Measurements from ENCODE around the gene SQOR. TPM values are rescaled to one million over a fixed set of nuclear protein-coding genes. Genes with fewer than 3 reads are reported as not detected.

SQOR gene
- total and polyA plus RNA-seq, 2 of the 4 experiments (the other 2 are of a cell fraction): 22.1 to 40.3 TPM

DNA sequence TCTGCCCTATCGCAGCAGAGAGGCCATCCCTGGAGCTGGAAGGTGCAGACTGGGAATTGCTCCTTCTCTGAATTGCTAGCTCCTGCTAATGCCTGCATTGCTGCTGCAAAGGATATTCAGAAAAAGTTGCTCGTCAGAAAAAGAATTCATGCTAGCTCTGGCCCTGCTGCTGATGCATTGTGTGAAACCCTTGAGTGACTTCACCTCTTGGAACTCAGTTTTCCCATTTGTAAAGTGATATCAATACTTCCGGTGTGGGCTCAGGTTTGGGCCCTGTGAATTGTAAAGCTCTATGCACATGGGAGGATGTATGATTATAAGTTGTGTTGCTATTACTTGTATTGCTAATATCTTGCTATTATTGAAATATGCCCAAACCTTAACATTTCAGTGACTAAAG lies 11.4 kb downstream of the SQOR start:
- TF ChIP-seq NFE2L2 (IDR thresholded peaks at IDR 0.05; ENCODE audit: low read depth, low read length): no peak
- TF ChIP-seq CEBPB (IDR thresholded peaks at IDR 0.05; ENCODE audit: low read depth, low read length): no peak
- TF ChIP-seq MAZ (IDR thresholded peaks at IDR 0.05; ENCODE audit: borderline replicate concordance, low read depth, low read length): no peak
- TF ChIP-seq MAFK (IDR thresholded peaks at IDR 0.05; ENCODE audit: low read depth, low read length): no peak
- TF ChIP-seq RFX5 (IDR thresholded peaks at IDR 0.05; ENCODE audit: low read depth, low read length): no peak
- TF ChIP-seq, protein P1, sequence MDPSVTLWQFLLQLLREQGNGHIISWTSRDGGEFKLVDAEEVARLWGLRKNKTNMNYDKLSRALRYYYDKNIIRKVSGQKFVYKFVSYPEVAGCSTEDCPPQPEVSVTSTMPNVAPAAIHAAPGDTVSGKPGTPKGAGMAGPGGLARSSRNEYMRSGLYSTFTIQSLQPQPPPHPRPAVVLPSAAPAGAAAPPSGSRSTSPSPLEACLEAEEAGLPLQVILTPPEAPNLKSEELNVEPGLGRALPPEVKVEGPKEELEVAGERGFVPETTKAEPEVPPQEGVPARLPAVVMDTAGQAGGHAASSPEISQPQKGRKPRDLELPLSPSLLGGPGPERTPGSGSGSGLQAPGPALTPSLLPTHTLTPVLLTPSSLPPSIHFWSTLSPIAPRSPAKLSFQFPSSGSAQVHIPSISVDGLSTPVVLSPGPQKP (IDR thresholded peaks at IDR 0.05; ENCODE audit: borderline replicate concordance, low read depth, low read length): no peak
- no peak for TF ChIP-seq MXI1 (IDR thresholded peaks at IDR 0.05; ENCODE audit: borderline replicate concordance, low read depth, low read length)
- no peak for TF ChIP-seq BHLHE40 (IDR thresholded peaks at IDR 0.05; ENCODE audit: low read depth, low read length)
- TF ChIP-seq POLR2A (IDR thresholded peaks at IDR 0.05; ENCODE audit: low read depth, low read length): no peak
- no peak for TF ChIP-seq FOS (IDR thresholded peaks at IDR 0.05; ENCODE audit: low read depth, low read length)
- no peak for TF ChIP-seq RAD21 (IDR thresholded peaks at IDR 0.05; ENCODE audit: low read length)
- TF ChIP-seq RCOR1 (IDR thresholded peaks at IDR 0.05; ENCODE audit: insufficient replicate concordance, low read length): no peak
- TF ChIP-seq, protein P2, sequence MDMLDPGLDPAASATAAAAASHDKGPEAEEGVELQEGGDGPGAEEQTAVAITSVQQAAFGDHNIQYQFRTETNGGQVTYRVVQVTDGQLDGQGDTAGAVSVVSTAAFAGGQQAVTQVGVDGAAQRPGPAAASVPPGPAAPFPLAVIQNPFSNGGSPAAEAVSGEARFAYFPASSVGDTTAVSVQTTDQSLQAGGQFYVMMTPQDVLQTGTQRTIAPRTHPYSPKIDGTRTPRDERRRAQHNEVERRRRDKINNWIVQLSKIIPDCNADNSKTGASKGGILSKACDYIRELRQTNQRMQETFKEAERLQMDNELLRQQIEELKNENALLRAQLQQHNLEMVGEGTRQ (IDR thresholded peaks at IDR 0.05; ENCODE audit: low read depth, low read length): no peak
- no peak for TF ChIP-seq CHD1 (IDR thresholded peaks at IDR 0.05; ENCODE audit: low read depth, low read length)
- dilution Hi-C loops (cut with HindIII; ENCODE audit: low sequenced_read_pairs, unreplicated experiment): no loop called here
- H4K8ac ChIP-seq (ENCODE audit: low read depth in 2 of 2, low read length in 2 of 2): peak overlapping the region in 1 of 2 experiments; percentile 39; a peak in 3 of 4 replicates
- no peak overlapping the region for H2AFZ ChIP-seq (replicated peaks; ENCODE audit: low read length, poor library complexity)
- intact Hi-C loops (cut with micrococcal nuclease): no loop called here
- peaks cover 8% of the 10 kb centered on the region; the same call in 1 of the 2 replicates for H4K20me1 ChIP-seq (ENCODE audit: insufficient read depth, low read length)
- WGBS, 2 experiments (ENCODE audit: extremely low coverage in 2 of 2, insufficient read length in 1 of 2): no CpG with 5 or more reads among the region's 3 CpGs
- in situ Hi-C loops (cut with MboI; ENCODE audit: low sequenced_read_pairs): no loop called here
- H3K4me2 ChIP-seq (ENCODE audit: low read depth, low read length): peak overlapping the region; percentile 16
- peaks cover 22% of the 10 kb centered on the region for H3K9me1 ChIP-seq (ENCODE audit: insufficient read depth, low read length)
- peak overlapping the region; percentile 84 for H2BK5ac ChIP-seq (ENCODE audit: low read depth, low read length, poor library complexity, severe bottlenecking)
- peak overlapping the region; percentile 30; the same call in 1 of the 2 replicates for H2BK120ac ChIP-seq (ENCODE audit: low read depth, low read length)
- H3K9ac ChIP-seq (ENCODE audit: low read depth, low read length): no peak overlapping the region
- H3K9me3 ChIP-seq (ENCODE audit: control insufficient read depth, insufficient read depth, low read length): no peaks in the 10 kb centered on the region
- ChIA-PET POLR2A (ENCODE audit: unreplicated experiment) (no interaction called here), CTCF (interaction anchor here (1.2 kb wide), 1 partner anchor 23 kb away, joined by 3 read pairs; no protein-coding TSS in a partner anchor)
- DNase-seq (peak; percentile 79), ATAC-seq (ENCODE audit: low read depth) (no peak)
- H3K18ac ChIP-seq (ENCODE audit: low read depth, low read length): peak overlapping the region; percentile 11; the same call in 1 of the 2 replicates
- peak overlapping the region; percentile 9; the same call in 1 of the 2 replicates for H4K5ac ChIP-seq (ENCODE audit: low read depth, low read length)
- H2BK20ac ChIP-seq (ENCODE audit: low read depth, low read length): no peak overlapping the region
- peaks cover 19% of the 10 kb centered on the region for H3K4me1 ChIP-seq (ENCODE audit: control insufficient read depth, insufficient read depth, low read length)
- no peak overlapping the region for H3K56ac ChIP-seq (ENCODE audit: extremely low read depth, insufficient read depth, low read length)
- peak overlapping the region; percentile 50; the same call in 1 of the 2 replicates for H4K91ac ChIP-seq (ENCODE audit: insufficient read depth, low read depth, low read length)
- H3K14ac ChIP-seq (replicated peaks; ENCODE audit: low read depth, low read length): no peak overlapping the region
- no peak overlapping the region for H2AK9ac ChIP-seq (replicated peaks; ENCODE audit: low read depth, low read length, poor library complexity)
- H2BK15ac ChIP-seq (ENCODE audit: low read depth, low read length): no peak overlapping the region
- H3K4ac ChIP-seq (ENCODE audit: low read depth, low read length): peak overlapping the region; percentile 34; the same call in 1 of the 2 replicates
- no peaks in the 10 kb centered on the region; the same call in none of the 2 replicates for H3K36me3 ChIP-seq (ENCODE audit: control insufficient read depth, insufficient read depth, low read length)
- peak overlapping the region; percentile 74 for H3K27ac ChIP-seq (ENCODE audit: insufficient read depth, low read length)
- H3K23ac ChIP-seq (ENCODE audit: low read depth, low read length): 0 out of 2 replicates have a peak overlapping the region, but pooled peaks have one; percentile 10
- peaks cover 5 to 26% of the 10 kb centered on the region in 2 experiments; a peak in 2 of 4 replicates for H3K79me1 ChIP-seq (ENCODE audit: low read depth in 1 of 2, low read length in 2 of 2)
- H3K4me3 ChIP-seq (ENCODE audit: insufficient read depth, low read depth, low read length): no peak overlapping the region
- H2AK5ac ChIP-seq (ENCODE audit: low read depth, low read length): 0 out of 2 replicates have a peak overlapping the region, but pooled peaks have one; percentile 31
- H3K27me3 ChIP-seq (ENCODE audit: control insufficient read depth, insufficient read depth, low read length): no peaks in the 10 kb centered on the region
- BruUV-seq (replicated peaks): no TSS peak

Measured in IMR-90 (cell line).